Activated CD8-positive, alpha-beta T cell treated with anti-CD3 and anti-CD28 coated beads for 36 hours (primary cell): ENCODE data around the gene RDH16. TPM values are rescaled to one million over a fixed set of nuclear protein-coding genes. Genes with fewer than 3 reads are reported as not detected.
"Not testable (repeated sequence)": the region's sequence is repeated elsewhere in the genome, so short reads cannot be mapped to it uniquely, and the experiment has no call there.

Experiments used
- ATAC-seq: fragments of 200-7000 bp; cut with Tn5 transposase; one replicate; pipeline ENCODE4 v1.10.0; 2021; ENCODE audit warnings: mild to moderate bottlenecking, moderate library complexity
- CTCF ChIA-PET: fragments of 350-600 bp; sonication (Branson Sonifier 250); formaldehyde crosslinking; loops from one replicate; lab custom pipeline; 2021; ENCODE audit warnings: antibody characterized with exemption; lab: Charles Lee
- POLR2A ChIA-PET: fragments of 350-600 bp; sonication (Branson Sonifier 250); formaldehyde crosslinking; loops from one replicate; lab custom pipeline; 2021; ENCODE audit warnings: antibody characterized with exemption; lab: Charles Lee
- DNase-seq: peaks from one replicate; pipeline ENCODE4 v3.0.0-alpha.2; 2020
- H3K27ac Mint-ChIP-seq: one replicate; pipeline ENCODE4 v1.8.0; 2021; ENCODE audit warnings: mild to moderate bottlenecking, mixed read lengths
- H3K27me3 Mint-ChIP-seq: one replicate; pipeline ENCODE4 v1.8.0; 2021; ENCODE audit warnings: mixed read lengths
- H3K36me3 Mint-ChIP-seq: one replicate; pipeline ENCODE4 v1.8.0; 2021; ENCODE audit warnings: low read depth, mixed read lengths
- H3K4me1 Mint-ChIP-seq: one replicate; pipeline ENCODE4 v1.8.0; 2021; ENCODE audit warnings: low read depth, mixed read lengths
- H3K4me3 Mint-ChIP-seq: one replicate; pipeline ENCODE4 v1.8.0; 2021; ENCODE audit warnings: mild to moderate bottlenecking, moderate library complexity, mixed read lengths
- H3K9me3 Mint-ChIP-seq: one replicate; pipeline ENCODE4 v1.8.0; 2021; ENCODE audit warnings: mixed read lengths
- intact Hi-C: fragments of 100-400 bp; cut with micrococcal nuclease; formaldehyde crosslinking; loops from one replicate; pipeline ENCODE4 v1.10.0; 2022
- total RNA-seq, 2 experiments: library from RNA; stranded (reverse); gene quantifications; one replicate each; pipeline ENCODE4 v1.2.3, GENCODE V29; 2021
- TF ChIP-seq, protein P1 (sequence below): fragments of 200-600 bp; IDR thresholded peaks from one replicate; pipeline ENCODE4 v1.8.0; 2022; ENCODE audit warnings: antibody characterized with exemption, mild to moderate bottlenecking

RDH16 gene
- total RNA-seq, 2 experiments from 2014 or later = 0.34 to 0.36 TPM

DNA sequence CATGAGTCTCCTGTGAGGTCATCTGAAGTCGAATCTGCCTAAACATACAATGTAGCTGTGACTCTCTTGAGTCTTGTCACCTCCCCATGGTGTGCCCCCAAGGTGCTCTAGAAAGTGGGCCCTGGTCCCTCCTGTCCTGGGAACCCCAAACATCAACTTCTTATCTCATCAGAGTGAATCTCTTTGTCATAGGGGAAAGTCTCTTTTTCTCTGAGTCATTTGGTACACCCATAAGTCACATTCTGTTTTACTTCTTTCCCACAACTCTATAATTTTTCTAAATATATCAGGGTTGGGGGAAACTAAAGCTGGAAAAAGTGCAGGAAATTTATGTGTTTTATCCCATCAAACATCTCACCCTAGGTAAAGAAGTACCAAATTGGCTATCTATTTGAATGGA lies 36.1 kb downstream of the RDH16 start:
- Mint-ChIP-seq H3K27me3 (no peaks in the 10 kb centered on the region), H3K4me3 (no peak overlapping the region), H3K27ac (no peak overlapping the region), H3K9me3 (peaks cover 13% of the 10 kb centered on the region), H3K4me1 (no peaks in the 10 kb centered on the region), H3K36me3 (no peaks in the 10 kb centered on the region)
- CTCF ChIA-PET = interaction anchor here (1.0 kb wide), 1 partner anchor 155 kb away, joined by 3 read pairs; no protein-coding TSS in a partner anchor
- TF ChIP-seq, protein P1, sequence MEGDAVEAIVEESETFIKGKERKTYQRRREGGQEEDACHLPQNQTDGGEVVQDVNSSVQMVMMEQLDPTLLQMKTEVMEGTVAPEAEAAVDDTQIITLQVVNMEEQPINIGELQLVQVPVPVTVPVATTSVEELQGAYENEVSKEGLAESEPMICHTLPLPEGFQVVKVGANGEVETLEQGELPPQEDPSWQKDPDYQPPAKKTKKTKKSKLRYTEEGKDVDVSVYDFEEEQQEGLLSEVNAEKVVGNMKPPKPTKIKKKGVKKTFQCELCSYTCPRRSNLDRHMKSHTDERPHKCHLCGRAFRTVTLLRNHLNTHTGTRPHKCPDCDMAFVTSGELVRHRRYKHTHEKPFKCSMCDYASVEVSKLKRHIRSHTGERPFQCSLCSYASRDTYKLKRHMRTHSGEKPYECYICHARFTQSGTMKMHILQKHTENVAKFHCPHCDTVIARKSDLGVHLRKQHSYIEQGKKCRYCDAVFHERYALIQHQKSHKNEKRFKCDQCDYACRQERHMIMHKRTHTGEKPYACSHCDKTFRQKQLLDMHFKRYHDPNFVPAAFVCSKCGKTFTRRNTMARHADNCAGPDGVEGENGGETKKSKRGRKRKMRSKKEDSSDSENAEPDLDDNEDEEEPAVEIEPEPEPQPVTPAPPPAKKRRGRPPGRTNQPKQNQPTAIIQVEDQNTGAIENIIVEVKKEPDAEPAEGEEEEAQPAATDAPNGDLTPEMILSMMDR = no peak
- DNase-seq (no peak), ATAC-seq (no peak)
- POLR2A ChIA-PET = no interaction called here
- intact Hi-C loops = no loop called here

DNA sequence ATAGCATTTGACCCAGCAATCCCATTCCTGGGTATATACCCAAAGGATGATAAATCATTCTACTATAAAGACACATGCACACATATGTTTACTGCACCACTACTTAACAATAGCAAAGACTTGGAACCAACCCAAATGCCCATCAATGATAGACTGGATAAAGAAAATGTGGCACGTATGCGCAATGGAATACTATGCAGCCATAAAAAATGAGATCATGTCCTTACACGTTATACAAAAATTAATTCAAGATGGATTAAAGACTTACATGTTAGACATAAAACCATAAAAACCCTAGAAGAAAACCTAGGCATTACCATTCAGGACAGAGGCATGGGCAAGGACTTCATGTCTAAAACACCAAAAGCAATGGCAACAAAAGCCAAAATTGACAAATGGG lies 39.3 kb downstream of the RDH16 start:
- DNase-seq, CTCF ChIA-PET, H3K36me3 Mint-ChIP-seq, ATAC-seq, H3K4me3 Mint-ChIP-seq, H3K4me1 Mint-ChIP-seq, H3K27ac Mint-ChIP-seq, intact Hi-C loops, H3K27me3 Mint-ChIP-seq, POLR2A ChIA-PET: not testable (repeated sequence)
- H3K9me3 Mint-ChIP-seq = peaks cover 13% of the 10 kb centered on the region

DNA sequence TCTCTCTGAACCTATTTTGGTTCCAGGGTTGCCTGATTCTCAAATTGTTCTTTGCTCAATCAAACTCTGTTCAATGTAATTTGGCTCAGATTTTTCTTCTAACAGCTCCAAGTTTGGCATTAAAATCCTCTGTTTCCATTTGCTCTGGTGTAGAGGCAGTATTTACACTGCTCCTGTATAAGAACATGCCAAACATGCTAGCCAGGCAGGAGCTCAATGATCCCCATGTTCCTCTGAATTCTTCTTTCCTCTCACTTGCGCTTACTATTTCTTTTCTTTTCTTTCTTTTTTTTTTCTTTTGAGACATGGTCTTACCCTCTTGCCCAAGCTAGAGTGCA lies 40.4 kb downstream of the RDH16 start:
- DNase-seq = no peak
- TF ChIP-seq, protein P1 = no peak
- CTCF ChIA-PET = interaction anchor here (1.8 kb wide), 1 partner anchor 84 kb away, joined by 5 read pairs; no protein-coding TSS in a partner anchor

DNA sequence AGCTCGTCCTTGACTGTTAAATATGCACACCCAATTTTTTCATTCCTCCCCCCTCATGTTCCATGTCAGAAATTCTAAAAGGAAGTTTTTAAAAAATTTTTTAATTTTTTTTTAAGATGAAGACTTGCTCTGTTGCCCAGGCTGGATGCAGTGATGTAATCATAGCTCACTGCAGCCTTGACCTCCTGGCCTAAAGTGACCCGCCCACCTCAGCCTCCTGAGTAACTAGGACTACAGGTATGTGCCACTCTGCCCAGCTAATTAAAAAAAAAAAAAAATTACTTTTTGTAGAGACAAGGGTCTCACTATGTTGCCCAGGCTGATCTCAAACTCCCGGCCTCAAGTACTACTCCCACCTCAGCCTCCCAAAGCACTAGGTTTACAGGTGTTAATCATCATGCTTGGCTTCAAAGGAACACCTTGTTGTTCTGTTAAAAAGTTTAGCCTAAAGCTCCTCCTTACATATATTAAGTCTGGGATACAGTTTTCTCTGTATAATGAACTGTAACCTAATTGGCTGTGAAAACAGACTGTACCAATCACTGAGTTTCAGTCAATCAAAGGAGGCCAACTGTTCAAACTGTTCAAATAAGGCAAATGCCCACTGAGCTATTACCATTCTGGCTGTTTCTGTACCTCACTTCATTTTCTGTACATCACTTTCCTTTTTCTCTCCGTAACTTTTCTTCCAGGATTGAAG lies 41.0 kb downstream of the RDH16 start:
- intact Hi-C loops = no loop called here
- TF ChIP-seq, protein P1 = no peak
- CTCF ChIA-PET = interaction anchor here (1.8 kb wide), 1 partner anchor 85 kb away, joined by 5 read pairs; no protein-coding TSS in a partner anchor
- Mint-ChIP-seq H3K9me3 (peaks cover 13% of the 10 kb centered on the region), H3K4me3 (no peak overlapping the region), H3K27ac (no peak overlapping the region), H3K4me1 (no peaks in the 10 kb centered on the region), H3K36me3 (no peaks in the 10 kb centered on the region), H3K27me3 (peaks cover 6% of the 10 kb centered on the region)
- POLR2A ChIA-PET = no interaction called here
- DNase-seq (no peak), ATAC-seq (no peak)

More for the DNA sequence above, 40.4 kb downstream of the RDH16 start:
- no peak overlapping the region for H3K4me3 Mint-ChIP-seq
- H3K36me3 Mint-ChIP-seq = no peaks in the 10 kb centered on the region
- no peak for ATAC-seq
- peaks cover 5% of the 10 kb centered on the region for H3K27me3 Mint-ChIP-seq
- peaks cover 13% of the 10 kb centered on the region for H3K9me3 Mint-ChIP-seq
- no peak overlapping the region for H3K27ac Mint-ChIP-seq
- no peaks in the 10 kb centered on the region for H3K4me1 Mint-ChIP-seq
- POLR2A ChIA-PET = no interaction called here
- intact Hi-C loops = no loop called here

GRCh38 chr12:56914724-56915123 lies 42.7 kb downstream of the RDH16 start:
- TF ChIP-seq, protein P1 = no peak
- H3K4me3 Mint-ChIP-seq = no peak overlapping the region
- ATAC-seq (no peak), DNase-seq (no peak)
- no peaks in the 10 kb centered on the region for H3K4me1 Mint-ChIP-seq
- CTCF ChIA-PET = interaction anchor here (1.1 kb wide), 1 partner anchor 87 kb away, joined by 3 read pairs; no protein-coding TSS in a partner anchor
- POLR2A ChIA-PET = interaction anchor here (0.5 kb wide), 1 partner anchor 231 kb away, joined by 3 read pairs; no protein-coding TSS in a partner anchor
- no peak overlapping the region for H3K27ac Mint-ChIP-seq
- intact Hi-C loops = no loop called here
- peaks cover 6% of the 10 kb centered on the region for H3K27me3 Mint-ChIP-seq
- no peaks in the 10 kb centered on the region for H3K36me3 Mint-ChIP-seq
- peaks cover 8% of the 10 kb centered on the region for H3K9me3 Mint-ChIP-seq
